Osteoblast (primary cell): ENCODE measurements around the gene EMID1. TPM values are rescaled to one million over a fixed set of nuclear protein-coding genes. Genes with fewer than 3 reads are reported as not detected.

Experiments used
- DNase-seq: peaks from one replicate; pipeline ENCODE4 v3.0.0; 2011; ENCODE audit warnings: low spot score, mixed read lengths; ENCODE audit not compliant: insufficient read length; ENCODE audit errors: missing footprints
- H2AFZ ChIP-seq: 2 replicates; pipeline ENCODE4 v1.6.0; 2011; ENCODE audit warnings: mild to moderate bottlenecking, low read length
- H3K27ac ChIP-seq: 2 replicates; pipeline ENCODE4 v1.5.1; 2011; ENCODE audit warnings: mild to moderate bottlenecking, low read depth, low read length, moderate library complexity
- H3K27me3 ChIP-seq: 2 replicates; pipeline ENCODE4 v1.6.0; 2012; ENCODE audit warnings: mild to moderate bottlenecking, control low read depth, inconsistent platforms, low read length, moderate library complexity; ENCODE audit not compliant: insufficient read depth
- H3K36me3 ChIP-seq: 2 replicates; pipeline ENCODE4 v1.5.1; 2011; ENCODE audit warnings: mild to moderate bottlenecking, low read length, control low read depth, moderate library complexity; ENCODE audit not compliant: insufficient read depth
- H3K4me1 ChIP-seq: 2 replicates; pipeline ENCODE4 v1.5.1; 2011; ENCODE audit warnings: mild to moderate bottlenecking, low read length, control low read depth, moderate library complexity; ENCODE audit not compliant: insufficient read depth
- H3K4me2 ChIP-seq: 2 replicates; pipeline ENCODE4 v1.6.0; 2011; ENCODE audit warnings: mild to moderate bottlenecking, low read length; ENCODE audit not compliant: insufficient read depth
- H3K4me3 ChIP-seq: fragments of 200-600 bp; sonication (generic); 3 replicates; pipeline ENCODE4 v1.5.1; 2012; ENCODE audit warnings: mild to moderate bottlenecking, low read length, inconsistent platforms; ENCODE audit not compliant: insufficient read depth
- H3K79me2 ChIP-seq: 2 replicates; pipeline ENCODE4 v1.6.0; 2012; ENCODE audit warnings: mild to moderate bottlenecking, low read length, control low read depth, inconsistent platforms; ENCODE audit not compliant: insufficient read depth
- H3K9me3 ChIP-seq: 2 replicates; pipeline ENCODE4 v1.5.1; 2011; ENCODE audit warnings: low read depth, low read length, control low read depth
- H4K20me1 ChIP-seq: 2 replicates; pipeline ENCODE4 v1.6.0; 2012; ENCODE audit warnings: mild to moderate bottlenecking, low read length, control low read depth; ENCODE audit not compliant: insufficient read depth
- total RNA-seq: library from RNA; depleted of rRNA; stranded (reverse); fragments of >200 nt; gene quantifications from 2 replicates; pipeline ENCODE4 v1.2.3, GENCODE V29; 2012
- TF ChIP-seq, protein P1 (sequence below): IDR thresholded peaks from 2 replicates; pipeline ENCODE4 v1.5.1; 2011; ENCODE audit warnings: mild to moderate bottlenecking, low read depth, low read length, moderate library complexity; ENCODE audit errors: extremely low read depth

EMID1 gene
- total RNA-seq, 1 donor: under 0.01 TPM

DNA sequence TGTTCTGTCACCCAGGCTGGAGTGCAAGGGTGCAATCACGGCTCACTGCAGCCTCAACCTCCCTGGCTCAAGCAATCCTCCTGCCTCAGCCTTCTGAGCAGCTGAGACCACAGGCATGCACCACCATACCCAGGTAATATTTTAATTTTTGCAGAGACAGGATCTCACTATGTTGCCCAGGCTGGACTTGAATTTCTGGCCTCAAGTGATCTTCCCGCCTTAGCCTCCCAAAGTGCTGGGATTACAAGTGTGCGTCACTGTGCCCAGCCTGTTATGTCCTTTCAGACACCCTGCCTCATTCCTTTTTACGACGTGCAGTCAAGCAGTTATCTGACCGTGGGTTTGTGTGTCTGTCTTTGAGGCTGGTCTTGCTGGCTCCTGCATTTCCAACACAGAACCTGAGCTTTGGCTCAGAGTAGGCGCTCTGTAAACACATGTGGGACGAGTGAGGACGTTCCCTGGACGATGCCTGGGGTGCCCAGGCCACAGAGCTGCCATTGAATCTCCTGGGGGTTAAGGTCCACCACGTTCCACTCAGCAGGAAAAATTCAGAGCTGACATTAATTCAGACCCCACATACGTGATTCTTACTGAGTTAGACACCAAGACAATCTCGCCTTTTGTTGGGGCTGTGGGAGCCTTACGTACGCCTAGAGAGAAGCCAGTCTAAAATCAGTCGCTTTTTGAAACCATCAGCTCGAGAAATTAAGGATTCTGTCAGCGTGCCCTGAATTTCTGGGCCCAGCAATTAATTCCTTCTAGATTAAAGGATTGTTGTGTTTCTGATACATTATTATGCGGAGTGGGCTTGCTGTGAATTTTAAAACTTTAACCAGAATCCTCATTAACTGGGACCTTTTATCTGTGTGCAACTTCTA lies 21.5 kb upstream of the EMID1 start:
- Histone ChIP-seq H3K4me2 (no peak overlapping the region), H3K79me2 (no peaks in the 10 kb centered on the region), H2AFZ (no peak overlapping the region), H3K4me3 (no peak overlapping the region), H3K4me1 (no peaks in the 10 kb centered on the region), H3K36me3 (no peaks in the 10 kb centered on the region), H3K9me3 (no peaks in the 10 kb centered on the region), H3K27me3 (no peaks in the 10 kb centered on the region), H4K20me1 (no peaks in the 10 kb centered on the region), H3K27ac (no peak overlapping the region)
- no peak for DNase-seq
- TF ChIP-seq, protein P1, sequence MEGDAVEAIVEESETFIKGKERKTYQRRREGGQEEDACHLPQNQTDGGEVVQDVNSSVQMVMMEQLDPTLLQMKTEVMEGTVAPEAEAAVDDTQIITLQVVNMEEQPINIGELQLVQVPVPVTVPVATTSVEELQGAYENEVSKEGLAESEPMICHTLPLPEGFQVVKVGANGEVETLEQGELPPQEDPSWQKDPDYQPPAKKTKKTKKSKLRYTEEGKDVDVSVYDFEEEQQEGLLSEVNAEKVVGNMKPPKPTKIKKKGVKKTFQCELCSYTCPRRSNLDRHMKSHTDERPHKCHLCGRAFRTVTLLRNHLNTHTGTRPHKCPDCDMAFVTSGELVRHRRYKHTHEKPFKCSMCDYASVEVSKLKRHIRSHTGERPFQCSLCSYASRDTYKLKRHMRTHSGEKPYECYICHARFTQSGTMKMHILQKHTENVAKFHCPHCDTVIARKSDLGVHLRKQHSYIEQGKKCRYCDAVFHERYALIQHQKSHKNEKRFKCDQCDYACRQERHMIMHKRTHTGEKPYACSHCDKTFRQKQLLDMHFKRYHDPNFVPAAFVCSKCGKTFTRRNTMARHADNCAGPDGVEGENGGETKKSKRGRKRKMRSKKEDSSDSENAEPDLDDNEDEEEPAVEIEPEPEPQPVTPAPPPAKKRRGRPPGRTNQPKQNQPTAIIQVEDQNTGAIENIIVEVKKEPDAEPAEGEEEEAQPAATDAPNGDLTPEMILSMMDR: no peak

DNA sequence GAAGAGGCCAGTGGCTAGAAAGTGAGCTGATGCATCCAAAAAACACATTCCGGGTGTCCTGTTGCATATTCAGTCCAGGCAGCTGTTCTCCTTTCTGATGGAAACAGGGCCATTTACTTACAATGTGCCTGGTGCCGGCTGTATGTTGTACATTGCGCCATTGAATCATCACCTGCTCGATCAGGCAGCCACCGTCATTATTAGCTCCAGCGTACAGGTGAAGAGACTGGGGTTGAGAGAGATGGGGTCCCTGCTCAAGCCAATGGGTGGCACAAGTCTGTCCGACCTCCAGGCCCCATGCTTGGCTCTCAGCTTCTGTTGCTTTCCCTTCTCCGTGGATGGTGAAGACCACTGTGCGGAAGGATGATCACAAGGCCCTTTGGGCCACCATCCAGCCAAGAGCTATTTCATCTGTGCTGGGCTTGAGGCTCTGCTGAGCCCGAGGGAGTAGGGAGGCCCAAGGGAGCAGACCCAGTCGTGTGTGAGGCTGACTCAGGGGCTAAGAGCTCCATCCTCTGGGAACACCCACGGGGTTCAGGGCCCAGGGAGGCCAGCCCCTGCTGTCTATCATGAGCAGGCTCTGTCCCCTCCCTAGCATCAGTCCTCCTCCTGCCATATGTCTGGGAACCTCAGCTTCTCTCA lies 20.7 kb upstream of the EMID1 start:
- H3K4me2 ChIP-seq: no peak overlapping the region
- H3K27me3 ChIP-seq: no peaks in the 10 kb centered on the region
- no peak overlapping the region for H3K4me3 ChIP-seq
- H3K4me1 ChIP-seq: no peaks in the 10 kb centered on the region
- no peaks in the 10 kb centered on the region for H3K9me3 ChIP-seq
- H3K27ac ChIP-seq: no peak overlapping the region
- TF ChIP-seq, protein P1: no peak
- H2AFZ ChIP-seq: no peak overlapping the region
- H3K36me3 ChIP-seq: no peaks in the 10 kb centered on the region
- H3K79me2 ChIP-seq: no peaks in the 10 kb centered on the region
- no peaks in the 10 kb centered on the region for H4K20me1 ChIP-seq
- DNase-seq: no peak

DNA sequence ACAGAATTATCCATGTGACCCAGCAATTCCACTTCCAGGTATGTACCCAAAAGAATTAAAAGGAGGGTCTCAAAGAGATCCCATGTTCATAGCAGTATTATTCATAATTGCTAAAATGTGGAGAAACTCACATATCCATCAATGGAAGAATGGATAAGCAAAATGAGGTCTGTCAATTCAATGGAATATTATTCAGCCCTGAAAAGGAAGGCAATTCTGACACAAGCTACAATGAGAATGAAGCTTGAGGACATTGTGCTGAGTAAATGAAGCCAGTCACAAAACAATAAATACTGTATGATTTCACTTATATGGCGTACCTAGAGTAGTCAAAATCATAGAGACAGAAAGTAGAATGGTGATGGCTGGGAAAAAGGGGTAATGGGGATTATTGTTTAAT lies 19.4 kb upstream of the EMID1 start:
- DNase-seq: no peak
- Histone ChIP-seq H3K27ac (no peak overlapping the region), H3K79me2 (no peaks in the 10 kb centered on the region), H3K4me3 (no peak overlapping the region), H3K9me3 (no peaks in the 10 kb centered on the region), H3K27me3 (no peaks in the 10 kb centered on the region), H4K20me1 (no peaks in the 10 kb centered on the region), H2AFZ (no peak overlapping the region), H3K36me3 (no peaks in the 10 kb centered on the region), H3K4me1 (no peaks in the 10 kb centered on the region), H3K4me2 (no peak overlapping the region)
- TF ChIP-seq, protein P1: no peak

DNA sequence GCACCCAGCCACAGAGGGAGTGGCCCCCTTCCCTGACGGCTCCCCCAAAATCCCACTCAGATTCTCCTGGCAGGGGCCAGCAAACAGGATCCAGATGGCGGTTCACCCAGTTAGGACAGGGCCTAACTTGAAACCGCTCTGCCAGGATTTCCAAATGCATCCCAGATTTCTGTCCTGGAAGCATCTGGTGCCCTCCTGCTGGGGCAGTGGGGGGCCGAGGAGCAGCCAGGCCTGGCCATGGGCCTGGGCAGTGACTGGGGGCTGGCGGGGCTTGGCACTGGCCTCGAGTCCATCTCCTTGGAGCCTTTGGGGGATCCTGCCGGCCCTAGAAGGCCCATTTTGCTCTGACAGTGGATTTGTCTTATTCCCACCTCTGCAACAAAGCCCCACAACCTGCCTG lies 17.9 kb upstream of the EMID1 start:
- Histone ChIP-seq H3K4me3 (no peak overlapping the region), H2AFZ (no peak overlapping the region), H3K27me3 (no peaks in the 10 kb centered on the region), H3K79me2 (no peaks in the 10 kb centered on the region), H3K4me1 (no peaks in the 10 kb centered on the region), H4K20me1 (no peaks in the 10 kb centered on the region), H3K9me3 (no peaks in the 10 kb centered on the region), H3K4me2 (no peak overlapping the region), H3K27ac (no peak overlapping the region), H3K36me3 (no peaks in the 10 kb centered on the region)
- TF ChIP-seq, protein P1: no peak
- no peak for DNase-seq
